HG02884 (cell line): ENCODE data around the gene TMOD1.

ENCODE experiments used
- ATAC-seq: cut with Tn5 transposase; IDR thresholded peaks from one replicate; pipeline ENCODE4 v1.9.1; 2021; ENCODE audit warnings: mild to moderate bottlenecking, moderate library complexity; ENCODE audit not compliant: unreplicated experiment

TMOD1 gene

GRCh38 chr9:97516111-97516510 is 14.6 kb downstream of the TMOD1 start:
- no peak for ATAC-seq

GRCh38 chr9:97517331-97518089 is 16.0 kb downstream of the TMOD1 start:
- no peak for ATAC-seq

GRCh38 chr9:97518166-97518908 is 16.9 kb downstream of the TMOD1 start:
- no peak for ATAC-seq

GRCh38 chr9:97518909-97519307 is 17.4 kb downstream of the TMOD1 start:
- no peak for ATAC-seq

- no peak for ATAC-seq
Measured at GRCh38 chr9:97519441-97519970, 18.0 kb downstream of the TMOD1 start.

GRCh38 chr9:97521576-97522333 is 20.3 kb downstream of the TMOD1 start:
- ATAC-seq = no peak

- no peak for ATAC-seq
Measured at GRCh38 chr9:97524424-97524823, 23.0 kb downstream of the TMOD1 start.

- ATAC-seq = no peak
Measured at GRCh38 chr9:97525451-97525850, 24.0 kb downstream of the TMOD1 start.

- ATAC-seq = no peak
Measured at GRCh38 chr9:97526895-97527575, 25.6 kb downstream of the TMOD1 start.

GRCh38 chr9:97527626-97528528 is 26.4 kb downstream of the TMOD1 start:
- no peak for ATAC-seq

GRCh38 chr9:97528529-97529230 is 27.2 kb downstream of the TMOD1 start:
- ATAC-seq = no peak

- ATAC-seq = peak; percentile 79
Measured at GRCh38 chr9:97529363-97530076, 28.1 kb downstream of the TMOD1 start.

- no peak for ATAC-seq
Measured at GRCh38 chr9:97531888-97532376, 30.5 kb downstream of the TMOD1 start.

GRCh38 chr9:97534185-97534584 is 32.7 kb downstream of the TMOD1 start:
- no peak for ATAC-seq

GRCh38 chr9:97534961-97535594 is 33.6 kb downstream of the TMOD1 start:
- no peak for ATAC-seq

GRCh38 chr9:97535771-97536170 is 34.3 kb downstream of the TMOD1 start:
- no peak for ATAC-seq

GRCh38 chr9:97536480-97536879 is 35.0 kb downstream of the TMOD1 start:
- ATAC-seq = no peak

- ATAC-seq = no peak
Measured at GRCh38 chr9:97543561-97543960, 42.1 kb downstream of the TMOD1 start.
